ENCODE results near the gene SCAMP3.

DNA sequence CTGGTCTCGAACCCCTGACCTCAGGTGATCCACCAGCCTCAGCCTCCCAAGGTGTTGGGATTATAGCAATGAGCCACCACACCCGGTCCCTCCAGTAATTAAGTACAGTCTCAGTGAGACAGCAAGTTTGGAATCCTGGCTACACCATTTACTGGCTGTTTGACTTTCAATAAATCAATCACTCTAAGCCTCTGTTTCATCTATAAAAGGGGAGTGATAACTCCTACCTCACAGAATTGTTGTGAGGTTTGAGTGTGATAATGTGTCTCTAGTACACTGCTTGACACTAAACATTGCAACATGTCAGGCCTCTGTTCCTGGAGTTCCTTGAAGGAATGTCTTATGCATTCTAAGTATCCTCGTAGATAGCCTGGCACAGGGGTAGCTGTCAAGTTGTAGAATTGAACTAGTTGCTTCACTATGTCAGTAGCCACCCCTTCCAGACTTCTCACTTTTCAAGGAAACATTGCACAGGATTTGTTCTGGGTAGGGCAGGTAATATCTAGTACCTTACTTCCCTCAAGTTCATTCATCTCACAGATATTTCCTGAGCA is 19.3 kb downstream of the SCAMP3 start:
- TF ChIP-seq POLR2A (IDR thresholded peaks at IDR 0.05) (no peak), EP300 (IDR thresholded peaks at IDR 0.05) (no peak)
- TF ChIP-seq, protein P1, sequence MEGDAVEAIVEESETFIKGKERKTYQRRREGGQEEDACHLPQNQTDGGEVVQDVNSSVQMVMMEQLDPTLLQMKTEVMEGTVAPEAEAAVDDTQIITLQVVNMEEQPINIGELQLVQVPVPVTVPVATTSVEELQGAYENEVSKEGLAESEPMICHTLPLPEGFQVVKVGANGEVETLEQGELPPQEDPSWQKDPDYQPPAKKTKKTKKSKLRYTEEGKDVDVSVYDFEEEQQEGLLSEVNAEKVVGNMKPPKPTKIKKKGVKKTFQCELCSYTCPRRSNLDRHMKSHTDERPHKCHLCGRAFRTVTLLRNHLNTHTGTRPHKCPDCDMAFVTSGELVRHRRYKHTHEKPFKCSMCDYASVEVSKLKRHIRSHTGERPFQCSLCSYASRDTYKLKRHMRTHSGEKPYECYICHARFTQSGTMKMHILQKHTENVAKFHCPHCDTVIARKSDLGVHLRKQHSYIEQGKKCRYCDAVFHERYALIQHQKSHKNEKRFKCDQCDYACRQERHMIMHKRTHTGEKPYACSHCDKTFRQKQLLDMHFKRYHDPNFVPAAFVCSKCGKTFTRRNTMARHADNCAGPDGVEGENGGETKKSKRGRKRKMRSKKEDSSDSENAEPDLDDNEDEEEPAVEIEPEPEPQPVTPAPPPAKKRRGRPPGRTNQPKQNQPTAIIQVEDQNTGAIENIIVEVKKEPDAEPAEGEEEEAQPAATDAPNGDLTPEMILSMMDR (IDR thresholded peaks at IDR 0.05): no peak

Data from tibial nerve (tissue), 4 donors.